HFF-Myc (cell line): ENCODE data around the gene ROBO2.

Experiments used
- DNase-seq: peaks from one replicate; pipeline ENCODE4 v3.0.0-alpha.2; 2011; ENCODE audit warnings: low read depth; ENCODE audit errors: extremely low read depth
- H3K4me3 ChIP-seq: replicated peaks from 2 replicates; pipeline ENCODE4 v1.5.1; 2011; ENCODE audit warnings: low read depth, mild to moderate bottlenecking, control low read depth, low read length
- TF ChIP-seq, protein P1 (sequence below): IDR thresholded peaks from 2 replicates; pipeline ENCODE4 v1.5.1; 2012; ENCODE audit warnings: mild to moderate bottlenecking, low read depth, low read length, control low read depth; ENCODE audit errors: missing control alignments

ROBO2 gene

GRCh38 chr3:77446084-77446483, 406.2 kb downstream of the ROBO2 start:
- no peak overlapping the region for H3K4me3 ChIP-seq
- TF ChIP-seq, protein P1, sequence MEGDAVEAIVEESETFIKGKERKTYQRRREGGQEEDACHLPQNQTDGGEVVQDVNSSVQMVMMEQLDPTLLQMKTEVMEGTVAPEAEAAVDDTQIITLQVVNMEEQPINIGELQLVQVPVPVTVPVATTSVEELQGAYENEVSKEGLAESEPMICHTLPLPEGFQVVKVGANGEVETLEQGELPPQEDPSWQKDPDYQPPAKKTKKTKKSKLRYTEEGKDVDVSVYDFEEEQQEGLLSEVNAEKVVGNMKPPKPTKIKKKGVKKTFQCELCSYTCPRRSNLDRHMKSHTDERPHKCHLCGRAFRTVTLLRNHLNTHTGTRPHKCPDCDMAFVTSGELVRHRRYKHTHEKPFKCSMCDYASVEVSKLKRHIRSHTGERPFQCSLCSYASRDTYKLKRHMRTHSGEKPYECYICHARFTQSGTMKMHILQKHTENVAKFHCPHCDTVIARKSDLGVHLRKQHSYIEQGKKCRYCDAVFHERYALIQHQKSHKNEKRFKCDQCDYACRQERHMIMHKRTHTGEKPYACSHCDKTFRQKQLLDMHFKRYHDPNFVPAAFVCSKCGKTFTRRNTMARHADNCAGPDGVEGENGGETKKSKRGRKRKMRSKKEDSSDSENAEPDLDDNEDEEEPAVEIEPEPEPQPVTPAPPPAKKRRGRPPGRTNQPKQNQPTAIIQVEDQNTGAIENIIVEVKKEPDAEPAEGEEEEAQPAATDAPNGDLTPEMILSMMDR: no peak
- DNase-seq: no peak

DNA sequence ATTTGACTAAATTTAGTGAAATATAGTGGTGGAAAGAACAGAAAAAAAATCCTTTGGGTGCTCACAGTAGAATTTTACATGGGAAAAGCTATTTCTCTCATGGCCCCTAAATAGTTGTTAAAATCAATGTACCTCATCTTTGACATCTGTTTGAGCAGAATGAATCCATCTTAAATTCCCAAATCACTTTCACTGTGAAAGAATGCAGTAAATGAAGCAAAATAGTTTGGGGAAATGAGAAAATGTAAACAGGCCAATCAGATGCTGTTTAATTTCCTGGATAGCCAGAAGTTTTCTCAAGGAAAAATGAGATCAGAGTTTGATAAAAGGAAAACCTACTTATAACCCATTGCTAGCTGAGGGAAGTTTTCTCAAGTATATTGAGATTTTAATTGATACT, 406.9 kb downstream of the ROBO2 start:
- no peak for DNase-seq
- TF ChIP-seq, protein P1: no peak
- H3K4me3 ChIP-seq: no peak overlapping the region

DNA sequence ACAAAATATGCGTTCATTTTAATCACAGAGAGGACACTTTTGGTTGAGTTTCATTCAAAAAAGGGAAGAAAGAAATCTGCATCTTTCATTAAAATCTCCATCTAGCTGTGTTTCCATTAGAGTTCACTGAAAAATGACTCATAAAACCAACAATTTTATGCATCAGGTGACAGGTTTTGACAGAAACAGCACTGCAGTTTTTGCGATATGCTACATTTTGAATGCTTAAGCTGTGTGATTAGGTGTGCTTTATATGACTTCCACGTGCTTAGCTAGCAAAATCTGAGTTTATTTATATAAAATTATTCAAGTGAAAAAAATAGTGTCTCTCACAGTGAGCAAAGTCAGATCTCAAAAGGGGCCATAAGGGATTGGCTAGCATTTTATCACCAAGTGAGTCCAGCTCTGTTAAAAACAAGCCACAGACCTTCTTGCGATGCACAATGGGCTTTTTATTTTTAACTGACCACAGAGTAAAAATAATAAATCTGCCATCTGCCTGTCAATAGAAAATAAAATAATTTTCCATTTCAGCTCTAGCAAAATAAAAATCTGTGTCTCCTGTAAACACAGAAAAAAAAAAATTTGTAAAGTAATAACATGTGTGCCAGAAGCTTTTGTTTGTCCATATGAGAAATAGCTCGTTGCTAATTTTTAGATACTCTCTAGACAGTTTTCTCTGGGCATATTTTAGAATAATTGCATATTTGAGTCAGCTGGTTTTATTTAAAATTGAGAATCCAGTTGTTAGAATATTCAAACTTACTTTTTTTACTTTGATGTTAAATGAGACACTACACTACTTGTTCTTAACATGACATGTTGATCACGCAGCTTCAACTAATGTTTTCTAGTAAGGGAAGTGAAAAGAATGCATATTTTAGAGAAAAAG, 409.8 kb downstream of the ROBO2 start:
- DNase-seq: peak; percentile 67
- H3K4me3 ChIP-seq: no peak overlapping the region
- TF ChIP-seq, protein P1: no peak

GRCh38 chr3:77456431-77456830, 416.5 kb downstream of the ROBO2 start:
- TF ChIP-seq, protein P1: no peak
- DNase-seq: no peak

DNA sequence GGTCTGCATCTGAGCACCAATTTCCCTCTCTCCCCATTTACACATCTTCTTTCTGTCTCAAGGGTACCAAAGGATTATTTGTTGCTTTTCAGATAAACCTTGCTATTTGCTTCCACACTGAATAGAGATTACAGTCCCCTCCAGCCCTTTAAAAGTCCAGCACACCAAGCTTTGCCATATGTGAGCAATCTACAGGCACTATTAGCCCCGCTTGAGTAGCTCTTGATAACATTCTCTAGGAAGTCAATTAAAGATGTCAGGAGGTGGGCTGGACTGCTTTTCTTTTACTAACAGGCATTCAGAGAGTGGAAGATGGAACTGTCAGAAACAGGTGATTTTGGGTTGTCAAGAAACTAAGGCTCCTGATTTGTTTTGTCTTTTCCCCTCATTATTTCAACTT, 417.0 kb downstream of the ROBO2 start:
- no peak overlapping the region for H3K4me3 ChIP-seq
- DNase-seq: no peak
- TF ChIP-seq, protein P1: no peak

More at GRCh38 chr3:77456431-77456830, 416.5 kb downstream of the ROBO2 start:
- no peak overlapping the region for H3K4me3 ChIP-seq

GRCh38 chr3:77459926-77460325, 420.0 kb downstream of the ROBO2 start:
- H3K4me3 ChIP-seq: no peak overlapping the region
- no peak for DNase-seq

More at GRCh38 chr3:77459926-77460325, 420.0 kb downstream of the ROBO2 start:
- TF ChIP-seq, protein P1: no peak
